AG04450 (cell line): ENCODE data around the gene MAPK8IP2. TPM values are rescaled to one million over a fixed set of nuclear protein-coding genes. Genes with fewer than 3 reads are reported as not detected.
A peak's percentile ranks its signal among the peaks of the same experiment; 100 is the strongest.
"Not testable (repeated sequence)": the region's sequence is repeated elsewhere in the genome, so short reads cannot be mapped to it uniquely, and the experiment has no call there.

ENCODE experiments used
- CTCF ChIA-PET: fragments of 300-600, 350-600 bp; formaldehyde crosslinking; extraction: SDS; loops from one replicate; lab custom pipeline; 2022; ENCODE audit warnings: antibody characterized with exemption, inconsistent platforms; lab: Charles Lee
- POLR2A ChIA-PET: fragments of 350-600 bp; formaldehyde crosslinking; extraction: SDS; loops from one replicate; lab custom pipeline; 2021; ENCODE audit warnings: antibody characterized with exemption, inconsistent platforms; lab: Yijun Ruan, JAX
- DNase-seq: peaks from one replicate; pipeline ENCODE4 v3.0.0-alpha.2; 2011; ENCODE audit warnings: low read depth, low spot score
- H3K27ac ChIP-seq: one replicate; pipeline ENCODE4 v1.5.1; 2012; ENCODE audit warnings: low read depth, low read length, control low read depth
- H3K27me3 ChIP-seq: one replicate; pipeline ENCODE4 v1.6.0; 2012; ENCODE audit warnings: low read length; ENCODE audit not compliant: control insufficient read depth, insufficient read depth
- H3K4me3 ChIP-seq: 2 replicates; pipeline ENCODE4 v1.5.1; 2011; ENCODE audit warnings: mild to moderate bottlenecking, low read depth, low read length, control low read depth
- H3K9me3 ChIP-seq: 2 replicates; pipeline ENCODE4 v1.5.1; 2012; ENCODE audit warnings: low read length; ENCODE audit not compliant: control insufficient read depth, insufficient read depth
- polyA plus RNA-seq: library from polyadenylated mRNA; depleted of rRNA; stranded (reverse); fragments of >200 nt; gene quantifications from 2 replicates; pipeline ENCODE4 v1.2.3, GENCODE V29; 2011
- TF ChIP-seq, protein P1 (sequence below): IDR thresholded peaks from 2 replicates; pipeline ENCODE4 v1.5.1; 2011; ENCODE audit warnings: low read depth, low read length, control low read depth, inconsistent platforms

Gene MAPK8IP2
- polyA plus RNA-seq, 1 experiment = 0.16 TPM

DNA sequence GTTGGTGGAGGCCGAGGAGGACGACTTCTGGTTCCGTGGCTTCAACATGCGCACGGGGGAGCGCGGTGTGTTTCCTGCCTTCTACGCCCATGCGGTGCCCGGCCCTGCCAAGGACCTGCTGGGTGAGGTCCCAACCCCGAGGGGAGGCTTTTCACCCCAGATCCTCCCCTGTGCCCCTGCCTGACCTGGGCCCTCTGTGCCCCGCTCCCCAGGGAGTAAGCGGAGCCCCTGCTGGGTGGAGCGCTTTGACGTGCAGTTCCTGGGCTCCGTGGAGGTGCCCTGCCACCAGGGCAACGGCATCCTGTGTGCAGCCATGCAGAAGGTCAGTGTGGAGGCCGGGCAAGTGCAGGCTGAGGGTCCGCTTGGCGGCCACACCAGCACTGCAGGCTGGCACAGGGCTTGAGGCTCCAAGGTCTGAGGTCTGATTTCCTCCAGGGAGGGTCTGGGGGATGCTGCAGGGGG lies 5.1 kb downstream of the MAPK8IP2 start:
- Histone ChIP-seq H3K27me3 (peaks cover 68% of the 10 kb centered on the region), H3K4me3 (no peak overlapping the region), H3K27ac (no peak overlapping the region), H3K9me3 (no peaks in the 10 kb centered on the region; the same call in 1 of the 2 replicates)
- no peak for DNase-seq
- ChIA-PET CTCF (no interaction called here), POLR2A (no interaction called here)
- TF ChIP-seq, protein P1, sequence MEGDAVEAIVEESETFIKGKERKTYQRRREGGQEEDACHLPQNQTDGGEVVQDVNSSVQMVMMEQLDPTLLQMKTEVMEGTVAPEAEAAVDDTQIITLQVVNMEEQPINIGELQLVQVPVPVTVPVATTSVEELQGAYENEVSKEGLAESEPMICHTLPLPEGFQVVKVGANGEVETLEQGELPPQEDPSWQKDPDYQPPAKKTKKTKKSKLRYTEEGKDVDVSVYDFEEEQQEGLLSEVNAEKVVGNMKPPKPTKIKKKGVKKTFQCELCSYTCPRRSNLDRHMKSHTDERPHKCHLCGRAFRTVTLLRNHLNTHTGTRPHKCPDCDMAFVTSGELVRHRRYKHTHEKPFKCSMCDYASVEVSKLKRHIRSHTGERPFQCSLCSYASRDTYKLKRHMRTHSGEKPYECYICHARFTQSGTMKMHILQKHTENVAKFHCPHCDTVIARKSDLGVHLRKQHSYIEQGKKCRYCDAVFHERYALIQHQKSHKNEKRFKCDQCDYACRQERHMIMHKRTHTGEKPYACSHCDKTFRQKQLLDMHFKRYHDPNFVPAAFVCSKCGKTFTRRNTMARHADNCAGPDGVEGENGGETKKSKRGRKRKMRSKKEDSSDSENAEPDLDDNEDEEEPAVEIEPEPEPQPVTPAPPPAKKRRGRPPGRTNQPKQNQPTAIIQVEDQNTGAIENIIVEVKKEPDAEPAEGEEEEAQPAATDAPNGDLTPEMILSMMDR = no peak

DNA sequence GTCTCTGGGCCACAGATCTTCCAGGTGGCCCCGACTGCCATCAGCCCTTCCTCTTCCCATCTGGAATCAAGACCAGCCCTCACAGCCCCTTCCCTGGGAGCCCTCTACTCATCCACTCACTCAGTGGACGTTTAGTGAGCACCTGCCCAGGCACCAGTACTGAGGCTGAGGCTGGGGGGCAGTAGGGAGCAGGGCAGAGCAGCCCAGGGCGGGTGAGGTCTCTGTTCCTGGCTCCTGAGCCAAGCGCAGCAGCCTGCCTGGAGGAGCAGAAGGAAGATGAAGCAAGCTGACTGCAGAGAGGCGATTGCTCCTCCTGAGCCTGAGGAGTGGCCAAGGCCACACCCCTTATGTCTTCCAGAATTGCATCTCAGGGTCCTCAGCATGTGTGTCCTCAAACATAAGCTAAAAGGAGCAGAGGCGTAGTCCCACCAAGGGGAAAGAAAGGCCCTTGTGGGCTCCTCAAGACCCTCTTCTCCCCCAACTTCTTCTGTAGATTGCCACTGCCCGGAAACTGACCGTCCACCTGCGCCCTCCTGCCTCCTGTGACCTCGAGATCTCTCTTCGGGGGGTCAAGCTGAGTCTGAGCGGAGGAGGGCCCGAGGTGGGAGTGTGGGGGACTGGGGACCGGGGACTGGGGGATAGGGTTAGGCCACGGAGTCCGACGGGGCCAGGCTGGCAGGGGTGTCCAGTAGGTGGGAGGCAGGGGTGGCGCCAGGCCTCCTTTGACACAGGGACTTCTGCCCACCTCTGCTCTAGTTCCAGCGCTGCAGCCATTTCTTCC lies 5.8 kb downstream of the MAPK8IP2 start:
- ChIA-PET POLR2A (no interaction called here), CTCF (no interaction called here)
- TF ChIP-seq, protein P1 = 0 out of 2 replicates have a peak, but pooled peaks have one; percentile 3
- H3K4me3 ChIP-seq = no peak overlapping the region
- no peak overlapping the region for H3K27ac ChIP-seq
- H3K9me3 ChIP-seq = no peaks in the 10 kb centered on the region; the same call in 1 of the 2 replicates
- no peak for DNase-seq
- peaks cover 68% of the 10 kb centered on the region for H3K27me3 ChIP-seq

DNA sequence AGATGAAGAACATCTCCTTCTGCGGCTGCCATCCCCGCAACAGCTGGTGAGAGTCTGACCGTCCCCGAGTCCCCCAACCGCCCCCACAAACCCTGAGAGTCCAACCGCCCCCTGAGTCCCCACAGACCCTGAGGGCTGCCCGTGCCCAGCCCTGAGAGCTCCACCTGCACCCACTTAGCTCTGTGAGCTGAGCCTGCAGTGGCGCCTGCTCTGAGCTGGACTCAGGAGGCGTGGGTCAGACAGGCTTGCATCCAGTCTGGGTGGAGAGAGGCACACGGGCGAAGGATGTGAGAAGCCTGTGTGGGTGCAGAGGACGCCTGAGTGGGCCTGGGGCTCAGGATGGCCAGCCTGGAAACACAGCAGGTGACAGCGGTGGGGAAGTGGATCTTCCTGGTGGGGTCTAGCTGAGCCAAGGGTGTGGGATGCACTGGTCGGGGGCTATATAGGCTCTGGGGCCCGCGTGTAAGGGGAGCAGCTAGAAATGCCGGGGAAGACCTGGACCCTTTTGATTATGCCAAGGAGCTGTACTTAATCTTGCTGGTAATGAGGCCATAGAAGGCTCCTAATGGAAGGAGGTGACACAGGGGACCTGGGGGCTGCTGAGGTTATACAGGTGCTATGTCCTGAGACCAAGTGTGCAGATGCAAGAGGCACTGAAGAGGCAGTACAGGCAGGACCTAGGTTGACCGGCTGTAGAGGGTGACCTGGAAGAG lies 6.5 kb downstream of the MAPK8IP2 start:
- Histone ChIP-seq H3K4me3 (no peak overlapping the region), H3K27me3 (peaks cover 66% of the 10 kb centered on the region), H3K27ac (no peak overlapping the region), H3K9me3 (no peaks in the 10 kb centered on the region; the same call in 1 of the 2 replicates)
- CTCF ChIA-PET = no interaction called here
- POLR2A ChIA-PET = no interaction called here
- no peak for DNase-seq
- TF ChIP-seq, protein P1 = no peak

DNA sequence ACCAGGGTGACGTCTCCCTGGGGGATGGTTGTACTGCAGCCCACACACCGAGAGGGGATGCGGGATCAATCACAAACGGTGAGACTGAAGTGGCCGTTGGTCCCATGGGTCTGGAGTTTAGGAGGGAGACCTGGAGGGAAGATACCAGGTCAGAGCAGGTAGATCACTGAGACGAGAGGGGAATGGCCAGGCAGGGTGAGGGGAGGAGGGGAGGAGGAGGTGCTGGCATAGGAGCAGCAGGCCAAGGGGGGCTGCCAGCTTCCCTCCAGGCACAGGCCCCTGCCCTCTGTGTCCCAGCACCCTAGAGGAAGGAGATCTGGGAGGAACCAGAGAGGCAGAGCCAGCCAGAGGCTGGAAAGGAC lies 7.0 kb downstream of the MAPK8IP2 start:
- peaks cover 64% of the 10 kb centered on the region for H3K27me3 ChIP-seq
- no peak for DNase-seq
- no peak overlapping the region for H3K27ac ChIP-seq
- TF ChIP-seq, protein P1 = no peak
- POLR2A ChIA-PET = no interaction called here
- no peak overlapping the region for H3K4me3 ChIP-seq
- no peaks in the 10 kb centered on the region; the same call in 1 of the 2 replicates for H3K9me3 ChIP-seq
- CTCF ChIA-PET = no interaction called here

DNA sequence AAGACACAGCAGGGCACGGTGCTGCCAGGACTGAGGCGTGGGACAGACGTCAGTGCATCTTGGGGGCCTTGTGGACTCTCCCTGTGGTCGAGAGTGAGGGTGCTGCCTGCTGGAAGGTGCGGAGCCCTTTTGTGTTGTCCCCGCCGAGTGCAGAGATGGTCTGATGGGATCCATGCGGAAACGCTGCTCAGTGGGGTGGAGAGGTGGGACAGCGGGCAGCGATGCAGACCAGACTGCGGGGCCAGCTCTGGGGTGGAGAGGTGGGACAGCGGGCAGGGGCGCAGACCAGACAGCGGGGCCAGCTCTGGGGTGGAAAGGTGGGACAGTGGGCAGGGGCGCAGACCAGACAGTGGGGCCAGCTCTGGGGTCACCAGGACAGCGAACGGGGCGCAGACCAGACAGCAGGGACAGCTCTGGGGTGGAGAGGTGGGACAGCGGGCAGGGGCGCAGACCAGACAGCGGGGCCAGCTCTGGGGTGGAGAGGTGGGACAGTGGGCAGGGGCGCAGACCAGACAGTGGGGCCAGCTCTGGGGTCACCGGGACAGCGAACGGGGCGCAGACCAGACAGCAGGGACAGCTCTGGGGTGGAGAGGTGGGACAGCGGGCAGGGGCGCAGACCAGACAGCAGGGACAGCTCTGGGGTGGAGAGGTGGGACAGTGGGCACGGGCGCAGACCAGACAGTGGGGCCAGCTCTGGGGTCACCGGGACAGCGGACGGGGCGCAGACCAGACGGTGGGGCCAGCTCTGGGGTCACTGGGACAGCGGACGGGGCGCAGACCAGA lies 7.7 kb downstream of the MAPK8IP2 start:
- CTCF ChIA-PET, DNase-seq, POLR2A ChIA-PET, H3K9me3 ChIP-seq, H3K27ac ChIP-seq, H3K4me3 ChIP-seq: not testable (repeated sequence)
- H3K27me3 ChIP-seq = peaks cover 62% of the 10 kb centered on the region
